ENCODE measurements around the gene CSMD2.

The CSMD2 gene

GRCh38 chr1:33988161-33988560 lies 176.9 kb downstream of the CSMD2 start:
- H3K4me3 ChIP-seq (ENCODE audit: low read length) = no peak overlapping the region
- H2AFZ ChIP-seq (ENCODE audit: low read depth, low read length) = no peak overlapping the region
- H3K27ac ChIP-seq (ENCODE audit: low read length) = no peak overlapping the region
- no peaks in the 10 kb centered on the region for H4K20me1 ChIP-seq (ENCODE audit: insufficient read depth, low read length)
- H3K79me2 ChIP-seq (ENCODE audit: low read length) = no peaks in the 10 kb centered on the region
- no peaks in the 10 kb centered on the region for H3K4me1 ChIP-seq (ENCODE audit: low read length)
- no peak overlapping the region for H3K9ac ChIP-seq (ENCODE audit: low read length)
- H3K9me3 ChIP-seq (ENCODE audit: insufficient read depth, low read length) = no peaks in the 10 kb centered on the region
- no peak for TF ChIP-seq CTCF (IDR thresholded peaks at IDR 0.05; ENCODE audit: low read depth, low read length)
- TF ChIP-seq EZH2phosphoT487 (IDR thresholded peaks at IDR 0.05; ENCODE audit: low read depth) = no peak
- no peaks in the 10 kb centered on the region for H3K36me3 ChIP-seq (replicated peaks; ENCODE audit: low read depth, low read length)
- H3K4me2 ChIP-seq (ENCODE audit: low read length) = no peak overlapping the region
- H3K27me3 ChIP-seq (ENCODE audit: low read depth, low read length) = no peaks in the 10 kb centered on the region

- no peak overlapping the region for H3K4me3 ChIP-seq (ENCODE audit: low read length)
- 0 out of 2 replicates have a peak, but pooled peaks cover 4% of the 10 kb centered on the region for H3K27me3 ChIP-seq (ENCODE audit: low read depth, low read length)
- no peak for TF ChIP-seq CTCF (IDR thresholded peaks at IDR 0.05; ENCODE audit: low read depth, low read length)
- TF ChIP-seq EZH2phosphoT487 (IDR thresholded peaks at IDR 0.05; ENCODE audit: low read depth) = no peak
- H2AFZ ChIP-seq (ENCODE audit: low read depth, low read length) = no peak overlapping the region
- H3K4me2 ChIP-seq (ENCODE audit: low read length) = no peak overlapping the region
- H3K9me3 ChIP-seq (ENCODE audit: insufficient read depth, low read length) = no peaks in the 10 kb centered on the region
- no peak overlapping the region for H3K27ac ChIP-seq (ENCODE audit: low read length)
- H3K79me2 ChIP-seq (ENCODE audit: low read length) = no peaks in the 10 kb centered on the region
- H3K4me1 ChIP-seq (ENCODE audit: low read length) = no peaks in the 10 kb centered on the region
- no peaks in the 10 kb centered on the region for H4K20me1 ChIP-seq (ENCODE audit: insufficient read depth, low read length)
- no peak overlapping the region for H3K9ac ChIP-seq (ENCODE audit: low read length)
- no peaks in the 10 kb centered on the region for H3K36me3 ChIP-seq (replicated peaks; ENCODE audit: low read depth, low read length)
These were observed 178.5 kb downstream of the CSMD2 start for GRCh38 chr1:33986390-33987095.

GRCh38 chr1:33985656-33986055 lies 179.4 kb downstream of the CSMD2 start:
- H3K4me3 ChIP-seq (ENCODE audit: low read length) = no peak overlapping the region
- no peak for TF ChIP-seq EZH2phosphoT487 (IDR thresholded peaks at IDR 0.05; ENCODE audit: low read depth)
- no peak for TF ChIP-seq CTCF (IDR thresholded peaks at IDR 0.05; ENCODE audit: low read depth, low read length)
- no peak overlapping the region for H3K27ac ChIP-seq (ENCODE audit: low read length)
- no peaks in the 10 kb centered on the region for H3K4me1 ChIP-seq (ENCODE audit: low read length)
- H3K27me3 ChIP-seq (ENCODE audit: low read depth, low read length) = 0 out of 2 replicates have a peak, but pooled peaks cover 4% of the 10 kb centered on the region
- H4K20me1 ChIP-seq (ENCODE audit: insufficient read depth, low read length) = no peaks in the 10 kb centered on the region
- no peaks in the 10 kb centered on the region for H3K36me3 ChIP-seq (replicated peaks; ENCODE audit: low read depth, low read length)
- no peak overlapping the region for H3K4me2 ChIP-seq (ENCODE audit: low read length)
- no peaks in the 10 kb centered on the region for H3K9me3 ChIP-seq (ENCODE audit: insufficient read depth, low read length)
- no peak overlapping the region for H2AFZ ChIP-seq (ENCODE audit: low read depth, low read length)
- H3K79me2 ChIP-seq (ENCODE audit: low read length) = no peaks in the 10 kb centered on the region
- H3K9ac ChIP-seq (ENCODE audit: low read length) = no peak overlapping the region

DNA sequence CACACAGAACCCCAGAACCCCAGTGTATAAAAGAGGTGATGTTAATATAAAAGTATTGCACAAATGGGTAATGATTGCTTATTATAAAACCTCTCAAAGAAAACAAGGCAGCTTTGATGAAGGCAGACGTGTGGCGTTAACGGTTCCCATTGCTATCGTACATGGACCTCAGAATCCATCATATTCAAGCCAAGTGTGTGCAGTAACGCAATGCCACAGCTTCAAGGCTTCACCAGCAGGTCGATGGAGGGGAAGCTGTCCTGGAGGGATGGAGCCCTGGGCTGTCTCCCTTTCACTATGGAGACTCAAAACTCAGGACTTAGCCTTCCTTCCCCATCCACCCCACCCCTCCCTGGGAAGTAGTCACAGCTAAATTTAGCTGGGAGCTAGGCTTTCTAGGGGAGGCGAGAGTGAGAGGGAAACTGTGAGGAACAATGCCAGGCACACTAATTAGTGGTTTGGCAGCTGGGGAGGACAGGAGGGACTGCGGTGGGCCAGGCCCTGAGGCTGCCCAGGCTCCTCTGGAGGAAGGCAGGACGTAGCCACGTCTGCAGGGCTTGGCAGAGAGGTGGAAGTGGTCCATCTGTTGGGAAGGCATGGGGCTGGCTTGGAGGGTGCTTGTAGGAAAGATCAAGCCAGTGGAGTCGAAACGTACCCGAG lies 180.0 kb downstream of the CSMD2 start:
- no peak overlapping the region for H3K27ac ChIP-seq (ENCODE audit: low read length)
- no peaks in the 10 kb centered on the region for H3K36me3 ChIP-seq (replicated peaks; ENCODE audit: low read depth, low read length)
- no peaks in the 10 kb centered on the region for H3K9me3 ChIP-seq (ENCODE audit: insufficient read depth, low read length)
- no peaks in the 10 kb centered on the region for H3K79me2 ChIP-seq (ENCODE audit: low read length)
- TF ChIP-seq EZH2phosphoT487 (IDR thresholded peaks at IDR 0.05; ENCODE audit: low read depth) (no peak), CTCF (IDR thresholded peaks at IDR 0.05; ENCODE audit: low read depth, low read length) (no peak)
- H3K9ac ChIP-seq (ENCODE audit: low read length) = no peak overlapping the region
- no peak overlapping the region for H3K4me2 ChIP-seq (ENCODE audit: low read length)
- no peaks in the 10 kb centered on the region for H4K20me1 ChIP-seq (ENCODE audit: insufficient read depth, low read length)
- no peak overlapping the region for H3K4me3 ChIP-seq (ENCODE audit: low read length)
- no peak overlapping the region for H2AFZ ChIP-seq (ENCODE audit: low read depth, low read length)
- 0 out of 2 replicates have a peak, but pooled peaks cover 4% of the 10 kb centered on the region for H3K27me3 ChIP-seq (ENCODE audit: low read depth, low read length)
- no peaks in the 10 kb centered on the region for H3K4me1 ChIP-seq (ENCODE audit: low read length)
